Measurements from ENCODE around the gene SDS.

DNA sequence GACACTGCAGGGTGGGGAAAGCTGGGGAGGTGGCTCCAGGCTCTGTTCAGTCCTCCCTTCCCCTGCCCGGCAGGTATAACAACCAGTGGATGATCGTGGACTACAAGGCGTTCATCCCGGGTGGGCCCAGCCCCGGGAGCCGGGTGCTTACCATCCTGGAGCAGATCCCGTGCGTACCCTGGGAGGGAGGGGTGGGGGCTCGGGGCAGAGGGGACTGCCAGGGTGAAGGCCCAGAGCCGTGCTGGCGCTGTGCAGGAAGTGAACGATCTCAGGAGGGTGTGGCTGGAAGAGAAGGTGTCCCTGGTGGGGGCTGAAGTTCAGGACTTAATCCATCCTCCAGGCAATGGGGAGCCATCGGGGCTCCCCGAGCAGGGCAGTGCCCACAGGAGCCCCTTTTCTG lies 18.9 kb downstream of the SDS start:
- TF ChIP-seq POLR2AphosphoS5 (IDR thresholded peaks at IDR 0.05; ENCODE audit: insufficient read depth, low read depth, low read length) (no peak), EZH2 (IDR thresholded peaks at IDR 0.05; ENCODE audit: borderline replicate concordance, low read depth, low read length, severe bottlenecking) (no peak)
- TF ChIP-seq, protein P1, sequence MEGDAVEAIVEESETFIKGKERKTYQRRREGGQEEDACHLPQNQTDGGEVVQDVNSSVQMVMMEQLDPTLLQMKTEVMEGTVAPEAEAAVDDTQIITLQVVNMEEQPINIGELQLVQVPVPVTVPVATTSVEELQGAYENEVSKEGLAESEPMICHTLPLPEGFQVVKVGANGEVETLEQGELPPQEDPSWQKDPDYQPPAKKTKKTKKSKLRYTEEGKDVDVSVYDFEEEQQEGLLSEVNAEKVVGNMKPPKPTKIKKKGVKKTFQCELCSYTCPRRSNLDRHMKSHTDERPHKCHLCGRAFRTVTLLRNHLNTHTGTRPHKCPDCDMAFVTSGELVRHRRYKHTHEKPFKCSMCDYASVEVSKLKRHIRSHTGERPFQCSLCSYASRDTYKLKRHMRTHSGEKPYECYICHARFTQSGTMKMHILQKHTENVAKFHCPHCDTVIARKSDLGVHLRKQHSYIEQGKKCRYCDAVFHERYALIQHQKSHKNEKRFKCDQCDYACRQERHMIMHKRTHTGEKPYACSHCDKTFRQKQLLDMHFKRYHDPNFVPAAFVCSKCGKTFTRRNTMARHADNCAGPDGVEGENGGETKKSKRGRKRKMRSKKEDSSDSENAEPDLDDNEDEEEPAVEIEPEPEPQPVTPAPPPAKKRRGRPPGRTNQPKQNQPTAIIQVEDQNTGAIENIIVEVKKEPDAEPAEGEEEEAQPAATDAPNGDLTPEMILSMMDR (IDR thresholded peaks at IDR 0.05; ENCODE audit: extremely low read depth in 1 of 2, insufficient read depth in 1 of 2, low read depth in 1 of 2, low read length in 2 of 2) = no peak
